ENCODE results near the gene SELENOM.

The SELENOM gene

GRCh38 chr22:31138126-31138525 lies 30.8 kb upstream of the SELENOM start:
- Histone ChIP-seq H3K36me3 (ENCODE audit: insufficient read depth, low read length) (no peaks in the 10 kb centered on the region), H3K27ac (no peak overlapping the region), H3K9me3 (ENCODE audit: low read depth, low read length) (no peaks in the 10 kb centered on the region), H3K9ac (ENCODE audit: insufficient read length) (no peak overlapping the region), H3K4me3 (no peak overlapping the region)
- no peak for TF ChIP-seq EZH2 (IDR thresholded peaks at IDR 0.05)
- TF ChIP-seq POLR2AphosphoS5 (IDR thresholded peaks at IDR 0.05; ENCODE audit: borderline replicate concordance, low read depth, low read length) = no peak
- TF ChIP-seq FOXP2 (optimal IDR thresholded peaks at IDR 0.05; ENCODE audit: control extremely low read depth, extremely low read length, insufficient read depth) = no peak
- DNase-seq (ENCODE audit: low read depth, low spot score) = no peak

- DNase-seq (ENCODE audit: low read depth, low spot score) = no peak
- no peak for TF ChIP-seq EZH2 (IDR thresholded peaks at IDR 0.05)
- TF ChIP-seq FOXP2 (optimal IDR thresholded peaks at IDR 0.05; ENCODE audit: control extremely low read depth, extremely low read length, insufficient read depth) = no peak
- no peak for TF ChIP-seq POLR2AphosphoS5 (IDR thresholded peaks at IDR 0.05; ENCODE audit: borderline replicate concordance, low read depth, low read length)
- Histone ChIP-seq H3K9ac (ENCODE audit: insufficient read length) (no peak overlapping the region), H3K27ac (no peak overlapping the region), H3K9me3 (ENCODE audit: low read depth, low read length) (no peaks in the 10 kb centered on the region), H3K36me3 (ENCODE audit: insufficient read depth, low read length) (no peaks in the 10 kb centered on the region), H3K4me3 (no peak overlapping the region)
These were observed 30.4 kb upstream of the SELENOM start for GRCh38 chr22:31137721-31138120.

- Histone ChIP-seq H3K9me3 (ENCODE audit: low read depth, low read length) (no peaks in the 10 kb centered on the region), H3K4me3 (no peak overlapping the region), H3K9ac (ENCODE audit: insufficient read length) (no peak overlapping the region), H3K27ac (no peak overlapping the region), H3K36me3 (ENCODE audit: insufficient read depth, low read length) (no peaks in the 10 kb centered on the region)
- DNase-seq (ENCODE audit: low read depth, low spot score) = no peak
- TF ChIP-seq POLR2AphosphoS5 (IDR thresholded peaks at IDR 0.05; ENCODE audit: borderline replicate concordance, low read depth, low read length) (no peak), EZH2 (IDR thresholded peaks at IDR 0.05) (no peak), FOXP2 (optimal IDR thresholded peaks at IDR 0.05; ENCODE audit: control extremely low read depth, extremely low read length, insufficient read depth) (no peak)
These were observed 29.3 kb upstream of the SELENOM start for GRCh38 chr22:31136711-31137110.

DNA sequence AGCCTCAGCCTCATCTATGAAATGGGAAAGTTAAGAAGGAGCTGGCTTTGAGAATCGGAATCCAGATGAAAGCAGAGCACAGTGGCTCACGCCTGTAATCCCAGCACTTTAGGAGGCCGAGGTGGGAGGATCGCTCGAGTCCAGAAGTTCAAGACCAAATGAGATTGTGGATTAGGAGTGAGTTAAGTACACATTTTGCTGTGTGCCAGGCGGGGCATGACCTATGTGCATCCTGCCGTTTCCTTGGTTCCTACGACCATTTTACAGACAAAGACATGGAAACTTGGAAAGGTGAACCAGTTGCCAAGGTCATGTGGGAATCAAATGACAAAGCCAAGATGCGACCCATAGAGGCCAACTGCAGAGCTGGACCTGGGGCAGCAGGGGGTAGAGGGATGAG lies 28.8 kb upstream of the SELENOM start:
- no peak overlapping the region for H3K4me3 ChIP-seq
- no peaks in the 10 kb centered on the region for H3K36me3 ChIP-seq (ENCODE audit: insufficient read depth, low read length)
- H3K9me3 ChIP-seq (ENCODE audit: low read depth, low read length) = no peaks in the 10 kb centered on the region
- TF ChIP-seq POLR2AphosphoS5 (IDR thresholded peaks at IDR 0.05; ENCODE audit: borderline replicate concordance, low read depth, low read length) = no peak
- no peak for TF ChIP-seq FOXP2 (optimal IDR thresholded peaks at IDR 0.05; ENCODE audit: control extremely low read depth, extremely low read length, insufficient read depth)
- no peak for TF ChIP-seq EZH2 (IDR thresholded peaks at IDR 0.05)
- H3K9ac ChIP-seq (ENCODE audit: insufficient read length) = no peak overlapping the region
- no peak for DNase-seq (ENCODE audit: low read depth, low spot score)
- no peak overlapping the region for H3K27ac ChIP-seq

- no peaks in the 10 kb centered on the region for H3K36me3 ChIP-seq (ENCODE audit: insufficient read depth, low read length)
These were observed 28.3 kb upstream of the SELENOM start for GRCh38 chr22:31135706-31136105.

GRCh38 chr22:31134688-31135087 lies 27.3 kb upstream of the SELENOM start:
- TF ChIP-seq POLR2AphosphoS5 (IDR thresholded peaks at IDR 0.05; ENCODE audit: borderline replicate concordance, low read depth, low read length) (no peak), EZH2 (IDR thresholded peaks at IDR 0.05) (no peak), FOXP2 (optimal IDR thresholded peaks at IDR 0.05; ENCODE audit: control extremely low read depth, extremely low read length, insufficient read depth) (no peak)
- no peak for DNase-seq (ENCODE audit: low read depth, low spot score)
- Histone ChIP-seq H3K4me3 (no peak overlapping the region), H3K36me3 (ENCODE audit: insufficient read depth, low read length) (no peaks in the 10 kb centered on the region), H3K9ac (ENCODE audit: insufficient read length) (no peak overlapping the region), H3K27ac (no peak overlapping the region), H3K9me3 (ENCODE audit: low read depth, low read length) (no peaks in the 10 kb centered on the region)

More at GRCh38 chr22:31135706-31136105, 28.3 kb upstream of the SELENOM start:
- no peak for DNase-seq (ENCODE audit: low read depth, low spot score)
- Histone ChIP-seq H3K4me3 (no peak overlapping the region), H3K9me3 (ENCODE audit: low read depth, low read length) (no peaks in the 10 kb centered on the region), H3K27ac (no peak overlapping the region), H3K9ac (ENCODE audit: insufficient read length) (no peak overlapping the region)
- TF ChIP-seq FOXP2 (optimal IDR thresholded peaks at IDR 0.05; ENCODE audit: control extremely low read depth, extremely low read length, insufficient read depth) = no peak
- no peak for TF ChIP-seq POLR2AphosphoS5 (IDR thresholded peaks at IDR 0.05; ENCODE audit: borderline replicate concordance, low read depth, low read length)
- no peak for TF ChIP-seq EZH2 (IDR thresholded peaks at IDR 0.05)

- Histone ChIP-seq H3K36me3 (ENCODE audit: insufficient read depth, low read length) (no peaks in the 10 kb centered on the region), H3K4me3 (no peak overlapping the region), H3K9ac (ENCODE audit: insufficient read length) (no peak overlapping the region), H3K9me3 (ENCODE audit: low read depth, low read length) (no peaks in the 10 kb centered on the region), H3K27ac (no peak overlapping the region)
- no peak for DNase-seq (ENCODE audit: low read depth, low spot score)
- no peak for TF ChIP-seq FOXP2 (optimal IDR thresholded peaks at IDR 0.05; ENCODE audit: control extremely low read depth, extremely low read length, insufficient read depth)
These were observed 26.5 kb upstream of the SELENOM start for GRCh38 chr22:31133911-31134310.

DNA sequence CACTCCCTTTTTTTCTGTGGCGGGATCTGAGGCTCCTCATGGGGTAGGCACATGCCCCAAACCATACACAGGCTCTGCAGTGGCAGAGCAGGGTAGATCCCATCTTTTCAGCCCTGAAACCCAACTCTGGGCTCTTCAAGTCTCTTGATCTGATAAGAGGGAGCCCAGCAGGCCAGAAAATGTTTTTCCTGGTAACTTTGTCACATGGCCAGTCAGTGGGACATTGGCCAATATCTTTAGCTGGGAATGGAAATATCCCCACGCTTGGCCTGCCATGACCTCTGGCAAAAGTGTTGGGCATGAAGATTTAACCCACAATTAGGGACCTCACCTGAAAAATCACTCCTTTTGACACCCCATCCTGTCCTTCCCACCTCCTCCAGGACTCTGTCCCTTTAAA lies 23.5 kb upstream of the SELENOM start:
- H3K36me3 ChIP-seq (ENCODE audit: insufficient read depth, low read length) = no peaks in the 10 kb centered on the region
- H3K9me3 ChIP-seq (ENCODE audit: low read depth, low read length) = no peaks in the 10 kb centered on the region
- H3K27ac ChIP-seq = no peak overlapping the region
- no peak for DNase-seq (ENCODE audit: low read depth, low spot score)
- TF ChIP-seq POLR2AphosphoS5 (IDR thresholded peaks at IDR 0.05; ENCODE audit: borderline replicate concordance, low read depth, low read length) (no peak), FOXP2 (optimal IDR thresholded peaks at IDR 0.05; ENCODE audit: control extremely low read depth, extremely low read length, insufficient read depth) (no peak), EZH2 (IDR thresholded peaks at IDR 0.05) (no peak)
- no peak overlapping the region for H3K4me3 ChIP-seq
- H3K9ac ChIP-seq (ENCODE audit: insufficient read length) = no peak overlapping the region

DNA sequence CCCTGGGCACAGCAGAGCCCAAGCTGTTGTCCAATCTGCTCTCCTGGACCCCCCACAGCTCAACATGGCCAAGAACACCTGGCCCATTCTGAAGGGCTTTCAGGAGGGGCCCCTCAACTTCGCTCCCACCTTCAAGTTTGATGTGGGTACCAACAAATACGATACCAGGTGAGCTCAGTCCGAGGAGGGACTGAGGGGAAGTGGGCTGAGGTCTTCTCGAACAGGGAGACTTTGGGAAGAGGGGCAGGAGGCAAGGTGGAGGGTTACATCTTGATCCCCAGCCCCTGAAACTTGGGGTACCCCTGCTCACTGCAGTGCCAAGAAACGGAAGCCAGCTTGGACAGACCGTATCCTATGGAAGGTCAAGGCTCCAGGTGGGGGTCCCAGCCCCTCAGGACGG lies 20.8 kb upstream of the SELENOM start:
- H3K9ac ChIP-seq (ENCODE audit: insufficient read length) = no peak overlapping the region
- no peak overlapping the region for H3K4me3 ChIP-seq
- no peaks in the 10 kb centered on the region for H3K9me3 ChIP-seq (ENCODE audit: low read depth, low read length)
- no peaks in the 10 kb centered on the region for H3K36me3 ChIP-seq (ENCODE audit: insufficient read depth, low read length)
- no peak overlapping the region for H3K27ac ChIP-seq
- TF ChIP-seq POLR2AphosphoS5 (IDR thresholded peaks at IDR 0.05; ENCODE audit: borderline replicate concordance, low read depth, low read length) (no peak), FOXP2 (optimal IDR thresholded peaks at IDR 0.05; ENCODE audit: control extremely low read depth, extremely low read length, insufficient read depth) (no peak), EZH2 (IDR thresholded peaks at IDR 0.05) (no peak)
- no peak for DNase-seq (ENCODE audit: low read depth, low spot score)
